ENCODE results near the gene ASB10.

Gene ASB10

DNA sequence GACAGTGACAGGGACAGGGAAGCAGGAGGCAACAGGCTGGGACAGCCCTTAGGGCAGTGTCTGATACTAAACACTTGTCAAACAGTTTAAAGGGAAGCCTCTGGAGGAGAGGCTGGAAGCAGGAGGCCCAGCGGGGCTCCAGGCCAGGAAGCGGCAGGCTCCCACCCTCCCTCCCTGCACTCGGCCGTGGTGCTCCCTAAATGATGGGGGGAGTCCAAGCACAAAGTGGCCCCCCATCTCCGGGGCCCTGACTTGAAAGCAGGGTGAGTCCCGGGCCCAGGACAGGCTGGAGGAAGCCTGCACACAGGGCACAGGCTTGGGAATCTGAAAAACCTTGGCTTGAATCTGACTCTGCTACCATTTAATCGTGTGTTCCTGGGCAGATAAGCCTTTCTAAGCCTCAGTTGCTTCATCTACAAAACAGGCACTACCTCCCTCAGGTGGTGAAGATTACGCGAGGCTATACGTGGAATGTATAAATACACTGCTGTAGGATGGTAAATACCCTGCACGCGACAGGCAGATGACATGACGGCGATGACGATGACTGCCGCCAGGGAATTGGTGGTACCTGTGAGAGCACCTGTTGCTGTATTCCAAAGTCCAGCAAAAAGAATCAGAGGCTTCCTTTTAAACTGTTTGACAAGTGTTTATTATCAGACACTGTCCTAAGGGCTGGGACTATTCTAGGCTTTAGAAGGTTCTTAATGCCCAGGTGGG, 53.6 kb downstream of the ASB10 start:
- H3K9me3 Mint-ChIP-seq: no peaks in the 10 kb centered on the region
- H3K27me3 Mint-ChIP-seq: no peaks in the 10 kb centered on the region
- H3K4me3 Mint-ChIP-seq: no peak overlapping the region
- H3K36me3 Mint-ChIP-seq (ENCODE audit: low read depth): peaks cover 7% of the 10 kb centered on the region
- H3K27ac Mint-ChIP-seq: no peak overlapping the region
- no peaks in the 10 kb centered on the region for H3K4me1 Mint-ChIP-seq (ENCODE audit: low read depth)

DNA sequence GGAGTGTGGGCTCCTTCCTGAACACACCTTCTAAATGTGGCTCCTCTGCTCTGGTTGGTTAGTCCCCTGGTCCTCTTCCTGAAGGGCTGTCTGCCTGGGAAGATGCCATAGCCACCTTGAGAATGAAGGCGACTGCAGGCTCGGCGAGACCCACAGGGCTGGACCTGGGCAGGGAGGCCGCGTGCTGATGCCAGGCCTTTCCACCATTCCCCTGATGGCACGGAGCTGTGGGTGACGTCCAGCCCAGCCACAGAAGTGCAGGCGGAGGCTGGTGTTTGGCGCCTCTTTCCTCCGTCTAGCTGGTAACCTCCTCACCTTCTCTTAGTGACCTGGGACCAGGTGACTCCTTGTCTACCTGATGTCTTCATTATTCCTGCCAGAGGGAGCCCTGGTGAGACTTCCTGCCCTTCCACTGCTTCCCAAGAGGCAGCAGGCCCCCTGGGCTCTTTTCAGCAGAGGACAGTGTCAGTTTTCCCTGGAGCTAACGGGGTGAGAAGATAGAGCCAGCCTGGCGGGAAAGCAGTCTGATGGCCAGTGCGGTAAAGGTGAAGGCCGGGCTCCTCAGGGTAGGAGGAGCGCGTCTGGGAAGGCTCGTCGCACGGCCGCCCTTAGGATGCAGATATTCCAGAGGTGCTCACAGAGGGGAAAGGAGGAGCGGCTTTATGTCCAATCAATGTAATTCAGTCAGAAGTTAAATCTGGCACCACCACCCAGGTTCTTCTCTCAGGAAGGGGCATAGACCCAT, 54.4 kb downstream of the ASB10 start:
- Mint-ChIP-seq H3K4me1 (ENCODE audit: low read depth) (no peaks in the 10 kb centered on the region), H3K4me3 (no peak overlapping the region), H3K36me3 (ENCODE audit: low read depth) (peaks cover 7% of the 10 kb centered on the region), H3K27ac (no peak overlapping the region), H3K9me3 (no peaks in the 10 kb centered on the region), H3K27me3 (no peaks in the 10 kb centered on the region)

DNA sequence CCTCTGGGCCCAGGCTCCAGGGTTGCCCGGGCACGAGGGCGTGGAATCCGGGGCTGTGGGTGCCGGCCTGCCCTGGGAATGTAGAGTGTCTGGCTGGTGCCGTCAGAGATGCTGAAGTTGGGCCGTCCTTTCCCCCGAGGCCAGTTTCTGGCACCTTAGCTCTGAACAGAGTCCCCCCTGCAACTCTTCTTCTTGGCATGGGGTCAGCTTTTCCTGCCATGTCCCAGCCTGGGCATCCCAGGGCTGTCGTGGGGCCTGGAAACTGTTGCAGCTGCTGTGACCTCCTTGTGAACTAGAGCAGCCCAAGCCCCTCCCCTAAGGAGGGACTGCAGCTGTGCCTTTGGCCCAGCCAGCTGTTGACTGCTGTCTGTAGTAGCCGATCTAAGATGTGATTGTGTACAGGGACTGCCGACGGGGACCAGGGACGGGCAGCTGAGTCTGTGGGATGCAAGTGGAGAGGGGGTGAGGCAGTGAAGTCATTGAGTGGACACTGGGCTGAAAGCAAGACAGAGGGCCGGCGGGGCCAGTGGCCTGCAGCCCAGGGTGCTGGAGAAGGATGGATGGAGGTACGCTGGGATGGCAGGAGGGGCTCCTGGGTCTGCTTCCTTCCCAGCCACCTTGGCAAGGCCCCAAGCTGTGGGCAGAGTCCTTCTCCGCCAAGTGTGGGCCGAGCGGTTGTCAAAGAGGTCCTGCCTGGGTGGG, 55.3 kb downstream of the ASB10 start:
- H3K27ac Mint-ChIP-seq: no peak overlapping the region
- H3K9me3 Mint-ChIP-seq: no peaks in the 10 kb centered on the region
- H3K36me3 Mint-ChIP-seq (ENCODE audit: low read depth): peaks cover 7% of the 10 kb centered on the region
- H3K27me3 Mint-ChIP-seq: no peaks in the 10 kb centered on the region
- H3K4me1 Mint-ChIP-seq (ENCODE audit: low read depth): no peaks in the 10 kb centered on the region
- H3K4me3 Mint-ChIP-seq: no peak overlapping the region

DNA sequence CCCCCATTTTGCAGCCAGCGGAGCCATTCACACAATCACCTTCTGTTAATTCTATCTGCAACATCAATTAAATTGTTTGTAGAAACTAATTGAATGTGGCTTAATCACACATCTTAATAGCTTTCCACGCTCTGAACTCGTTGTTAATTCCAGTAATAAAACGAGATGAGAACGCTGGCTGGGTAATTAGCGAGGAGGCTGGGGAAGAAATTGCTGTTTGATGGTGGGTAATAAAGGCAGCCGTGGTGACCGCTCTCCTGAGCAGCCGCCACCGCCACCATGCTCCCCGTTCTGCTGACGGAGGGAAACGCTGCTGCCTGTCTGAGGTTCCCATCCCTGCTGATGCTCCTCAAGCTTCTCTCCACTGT, 55.8 kb downstream of the ASB10 start:
- H3K27me3 Mint-ChIP-seq: no peaks in the 10 kb centered on the region
- no peaks in the 10 kb centered on the region for H3K9me3 Mint-ChIP-seq
- no peak overlapping the region for H3K27ac Mint-ChIP-seq
- no peak overlapping the region for H3K4me3 Mint-ChIP-seq
- no peaks in the 10 kb centered on the region for H3K4me1 Mint-ChIP-seq (ENCODE audit: low read depth)
- H3K36me3 Mint-ChIP-seq (ENCODE audit: low read depth): peaks cover 7% of the 10 kb centered on the region

DNA sequence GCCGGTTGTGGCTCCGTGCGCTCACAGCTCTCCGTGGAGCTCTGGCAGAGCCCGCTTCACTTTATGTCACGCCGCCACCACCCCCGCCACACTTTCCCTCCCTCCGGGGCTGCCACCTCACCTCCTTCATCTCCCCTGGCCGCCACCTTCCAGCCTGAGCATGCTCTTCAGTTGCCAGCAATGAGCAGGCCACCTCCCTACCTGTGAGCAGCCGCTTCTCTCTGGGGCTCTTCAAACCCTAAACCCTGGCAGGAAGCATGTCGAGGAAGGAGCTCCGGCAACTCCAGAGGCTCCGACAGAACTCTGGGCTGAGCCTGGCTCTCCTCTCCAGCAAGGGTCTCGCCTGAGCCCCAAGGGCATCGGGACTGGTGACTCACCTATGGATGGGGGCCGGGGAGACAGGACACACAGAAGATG, 56.3 kb downstream of the ASB10 start:
- no peak overlapping the region for H3K27ac Mint-ChIP-seq
- no peaks in the 10 kb centered on the region for H3K27me3 Mint-ChIP-seq
- peaks cover 7% of the 10 kb centered on the region for H3K36me3 Mint-ChIP-seq (ENCODE audit: low read depth)
- H3K4me1 Mint-ChIP-seq (ENCODE audit: low read depth): no peaks in the 10 kb centered on the region
- H3K4me3 Mint-ChIP-seq: no peak overlapping the region
- no peaks in the 10 kb centered on the region for H3K9me3 Mint-ChIP-seq

DNA sequence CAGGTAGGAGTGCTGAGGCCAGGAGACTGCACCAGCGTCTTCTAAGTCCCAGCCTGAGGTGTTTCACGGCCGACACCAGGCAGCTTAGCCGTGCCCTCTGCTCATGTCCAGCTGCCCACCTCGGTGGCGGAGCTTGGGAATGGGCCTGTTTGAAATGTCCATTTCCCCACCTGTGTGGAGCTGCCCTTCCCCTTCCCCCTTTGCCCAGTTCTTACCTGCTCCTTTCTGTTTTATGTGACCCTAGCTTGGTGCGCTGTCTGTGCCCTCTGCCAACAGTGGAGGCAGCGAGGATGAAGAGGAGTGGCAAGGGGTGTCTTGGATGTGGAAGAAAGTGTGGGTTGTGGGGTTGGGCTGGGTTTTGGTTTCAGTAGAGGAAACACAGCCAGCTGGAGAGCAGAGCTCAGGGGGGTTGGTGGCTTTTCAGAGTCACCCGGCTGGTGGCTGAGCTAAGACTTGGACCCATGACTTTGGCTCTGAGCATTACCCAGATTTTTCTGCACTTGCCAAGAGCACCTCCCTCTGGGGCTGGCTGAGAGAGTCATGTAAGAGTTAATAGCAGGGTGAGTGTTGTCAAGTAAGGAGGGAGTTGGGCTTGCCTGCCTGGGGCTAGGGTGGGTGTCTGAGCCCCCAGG, 57.0 kb downstream of the ASB10 start:
- Mint-ChIP-seq H3K27ac (no peak overlapping the region), H3K9me3 (no peaks in the 10 kb centered on the region), H3K4me1 (ENCODE audit: low read depth) (no peaks in the 10 kb centered on the region)

DNA sequence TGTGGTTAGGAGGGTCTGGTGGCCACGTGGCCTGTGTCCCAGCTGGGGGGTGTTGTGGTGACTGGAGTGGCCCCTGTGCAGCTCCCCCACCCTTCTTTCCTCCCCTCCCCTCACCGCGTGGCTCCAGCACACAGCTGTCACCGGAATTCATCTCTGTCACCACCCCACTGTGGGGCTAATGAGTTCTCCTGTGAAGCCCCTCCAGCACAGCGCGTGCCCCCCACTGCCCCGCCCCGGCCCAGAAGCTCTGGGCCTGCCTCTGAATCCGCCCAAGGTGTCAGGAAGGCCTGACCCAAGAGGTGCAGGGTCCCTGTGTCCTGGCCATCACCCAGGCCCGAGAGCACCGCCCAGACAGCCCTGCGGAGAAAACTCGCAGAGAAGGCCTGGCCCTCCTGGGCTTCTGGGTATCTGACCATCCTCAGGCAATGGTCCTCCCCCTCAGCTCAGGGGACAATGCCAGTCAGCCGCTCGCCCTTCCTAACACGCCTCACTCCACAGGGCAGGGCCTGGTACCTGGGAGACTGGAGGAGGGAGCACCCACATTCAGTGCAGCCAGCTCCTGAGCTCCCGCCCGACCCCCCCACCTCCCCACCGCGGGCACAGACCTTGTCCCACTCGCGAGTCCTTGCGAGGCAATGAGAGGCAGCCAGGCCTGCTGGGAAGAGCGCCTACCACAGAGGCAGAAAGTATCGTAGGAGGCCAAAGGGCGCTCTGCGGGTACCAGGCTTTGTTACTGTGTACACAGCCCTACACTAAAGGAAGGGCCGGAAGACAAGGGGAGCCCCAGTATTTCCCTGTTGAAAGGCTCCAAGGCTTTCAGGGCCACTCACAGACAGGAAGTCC, 57.7 kb downstream of the ASB10 start:
- H3K27me3 Mint-ChIP-seq: no peaks in the 10 kb centered on the region
- H3K27ac Mint-ChIP-seq: no peak overlapping the region
- no peaks in the 10 kb centered on the region for H3K4me1 Mint-ChIP-seq (ENCODE audit: low read depth)
- H3K9me3 Mint-ChIP-seq: no peaks in the 10 kb centered on the region
- H3K36me3 Mint-ChIP-seq (ENCODE audit: low read depth): peaks cover 7% of the 10 kb centered on the region
- H3K4me3 Mint-ChIP-seq: no peak overlapping the region

More for the DNA sequence above, 57.0 kb downstream of the ASB10 start:
- Mint-ChIP-seq H3K36me3 (ENCODE audit: low read depth) (peaks cover 7% of the 10 kb centered on the region), H3K27me3 (no peaks in the 10 kb centered on the region), H3K4me3 (no peak overlapping the region)

DNA sequence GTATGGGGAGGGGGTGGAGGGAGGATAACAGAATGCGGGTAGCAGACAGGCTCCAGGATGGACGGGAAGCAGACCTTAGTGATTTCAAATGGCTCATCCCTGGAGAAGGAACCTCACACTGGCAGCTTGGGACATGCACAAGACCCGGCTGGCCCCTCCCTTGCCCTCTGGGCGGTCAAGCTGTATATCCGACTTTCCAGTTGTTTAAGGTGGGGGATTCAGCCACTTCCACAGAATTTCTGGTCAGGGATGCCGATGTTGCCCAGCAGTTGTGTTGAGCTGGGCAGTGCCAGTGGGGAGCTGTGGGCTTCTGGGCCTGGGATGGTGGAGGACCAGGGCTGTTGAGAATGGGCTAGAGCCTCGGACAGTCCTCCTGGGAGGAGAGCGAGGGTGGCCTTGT, 58.3 kb downstream of the ASB10 start:
- no peaks in the 10 kb centered on the region for H3K9me3 Mint-ChIP-seq
- peaks cover 7% of the 10 kb centered on the region for H3K36me3 Mint-ChIP-seq (ENCODE audit: low read depth)
- H3K4me3 Mint-ChIP-seq: no peak overlapping the region
- H3K4me1 Mint-ChIP-seq (ENCODE audit: low read depth): peaks cover 4% of the 10 kb centered on the region
- no peak overlapping the region for H3K27ac Mint-ChIP-seq
- H3K27me3 Mint-ChIP-seq: no peaks in the 10 kb centered on the region

DNA sequence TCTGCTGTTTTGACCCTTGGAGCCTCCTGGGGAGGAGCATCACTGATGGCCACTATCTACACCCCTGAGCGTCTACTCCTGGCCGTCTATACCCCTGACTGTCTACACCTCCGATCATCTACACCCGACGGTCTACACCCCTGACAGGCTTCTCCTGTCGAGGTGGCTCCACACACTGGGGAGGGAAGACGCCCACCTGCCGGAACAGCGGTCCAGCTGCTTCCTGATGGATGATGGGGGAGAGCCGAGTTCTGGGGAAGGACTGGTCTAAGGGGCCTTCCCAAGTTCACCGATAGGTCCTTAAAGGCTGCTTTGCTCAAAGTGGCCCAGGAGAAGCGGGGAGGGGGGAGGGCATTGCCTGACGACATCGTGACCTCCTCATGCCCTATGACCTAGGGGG, 58.9 kb downstream of the ASB10 start:
- Mint-ChIP-seq H3K36me3 (ENCODE audit: low read depth) (peaks cover 6% of the 10 kb centered on the region), H3K27ac (no peak overlapping the region), H3K4me3 (no peak overlapping the region), H3K9me3 (no peaks in the 10 kb centered on the region), H3K4me1 (ENCODE audit: low read depth) (peaks cover 4% of the 10 kb centered on the region), H3K27me3 (no peaks in the 10 kb centered on the region)

DNA sequence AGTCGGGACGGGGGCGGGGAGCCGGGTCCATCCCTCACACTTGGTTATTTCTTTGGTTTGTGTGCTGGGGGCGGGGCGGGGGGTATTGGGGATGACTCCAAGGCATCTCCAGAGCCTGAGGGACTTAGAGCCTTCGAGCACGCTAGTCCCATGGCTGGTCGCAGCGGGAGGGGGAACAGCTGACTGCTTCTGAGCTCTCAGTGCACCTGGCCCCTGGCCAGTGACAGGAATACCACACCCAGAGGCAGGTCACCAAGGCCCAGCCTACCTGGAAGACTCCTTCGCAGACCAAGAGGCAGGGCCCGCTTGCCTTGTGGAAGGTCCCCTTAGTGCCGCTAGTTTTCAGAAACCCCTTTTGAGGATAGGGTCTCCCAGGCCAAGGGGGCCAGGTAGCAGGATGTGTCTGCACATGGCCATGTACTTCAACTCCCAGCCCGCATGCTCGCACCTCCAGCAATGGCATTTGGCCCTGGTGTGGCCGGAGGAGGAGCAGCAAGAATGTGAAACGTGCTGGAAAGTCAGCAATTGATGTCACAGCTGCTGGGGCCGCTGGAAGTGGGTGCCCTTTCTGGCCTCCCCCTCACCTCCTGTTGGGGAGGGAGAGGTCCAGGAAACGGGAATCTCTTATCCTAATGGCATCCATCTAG, 60.4 kb downstream of the ASB10 start:
- no peak overlapping the region for H3K27ac Mint-ChIP-seq
- H3K36me3 Mint-ChIP-seq (ENCODE audit: low read depth): peaks cover 8% of the 10 kb centered on the region
- H3K27me3 Mint-ChIP-seq: no peaks in the 10 kb centered on the region
- H3K9me3 Mint-ChIP-seq: no peaks in the 10 kb centered on the region
- H3K4me1 Mint-ChIP-seq (ENCODE audit: low read depth): peaks cover 4% of the 10 kb centered on the region
- no peak overlapping the region for H3K4me3 Mint-ChIP-seq

DNA sequence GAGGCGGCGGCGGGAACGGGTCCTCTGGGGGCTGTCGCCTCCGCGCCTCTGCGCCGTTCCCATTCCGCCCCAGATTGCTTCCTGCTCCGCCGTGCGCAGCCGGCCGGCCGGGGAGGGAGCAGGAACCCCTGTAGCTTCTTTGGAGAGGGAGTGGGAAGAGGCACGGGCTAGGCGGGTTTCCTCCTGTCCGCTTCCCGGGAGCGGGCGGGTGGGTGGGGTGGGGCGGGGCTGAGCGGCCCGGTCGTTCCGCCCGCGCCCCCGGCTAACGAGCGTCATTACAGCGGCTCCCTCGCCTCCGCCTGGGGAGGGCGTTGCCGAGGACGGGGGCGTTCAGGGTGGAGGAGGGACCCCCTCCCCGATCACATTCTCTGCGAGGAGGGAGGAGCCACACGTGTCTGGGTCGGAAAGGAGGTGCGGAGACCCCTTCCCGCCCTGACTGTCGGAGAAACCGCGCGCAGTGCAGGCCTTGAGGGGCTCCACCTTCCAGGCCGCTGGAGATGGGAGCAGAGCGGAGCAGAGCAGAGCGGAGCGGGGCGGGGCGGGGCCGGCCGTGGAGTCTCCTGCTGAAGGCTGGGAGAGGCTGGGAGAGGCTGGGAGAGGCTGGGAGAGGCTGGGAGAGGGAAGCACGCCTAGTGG, 61.1 kb downstream of the ASB10 start:
- Mint-ChIP-seq H3K27me3 (no peaks in the 10 kb centered on the region), H3K4me1 (ENCODE audit: low read depth) (peaks cover 4% of the 10 kb centered on the region), H3K4me3 (no peak overlapping the region), H3K36me3 (ENCODE audit: low read depth) (peaks cover 10% of the 10 kb centered on the region), H3K9me3 (no peaks in the 10 kb centered on the region), H3K27ac (no peak overlapping the region)
